ENCODE data around the gene ZNF175.
A peak's percentile ranks its signal among the peaks of the same experiment; 100 is the strongest.

The ZNF175 gene

DNA sequence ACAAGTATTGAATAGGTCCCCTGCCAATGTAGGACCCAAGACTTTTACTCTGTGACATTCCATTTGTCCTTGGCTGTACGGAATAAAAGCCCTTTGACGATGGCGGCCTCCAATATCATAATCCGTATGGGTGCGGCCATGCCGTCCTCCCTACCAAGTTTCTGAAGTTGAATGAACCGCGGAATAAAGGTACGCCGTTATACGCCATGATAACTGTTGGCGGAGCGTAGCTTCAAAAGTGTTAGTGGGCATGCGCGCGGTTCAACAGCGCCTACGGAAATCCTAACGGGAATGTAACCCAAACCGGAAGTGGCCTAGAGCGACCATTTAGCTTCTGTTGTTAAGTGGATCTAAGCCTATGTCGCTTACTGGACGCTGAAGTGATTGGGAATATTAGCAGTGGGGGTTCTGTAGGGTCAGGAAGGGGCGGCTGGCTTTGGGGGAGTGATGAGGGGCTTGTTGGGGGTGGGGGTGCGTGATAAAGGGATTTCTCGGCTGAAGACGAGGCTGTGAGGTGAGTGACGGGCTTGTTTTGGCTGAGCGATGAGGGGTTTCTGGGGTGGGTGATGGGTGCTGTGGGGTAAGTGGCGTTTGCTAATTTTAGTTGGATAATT is at the start of gene ZNF175:
Gene ZNF175, plus strand, starts transcription at position 322 of the 614 bp plus-strand sequence. CDS start 2,047 bp downstream, outside the sequence.
- peak within 1 kb of the TSS; percentile 74 for H3K9ac ChIP-seq (ENCODE audit: low read depth, low read length)
- peaks cover 4% of the 10 kb centered on the region for H3K27me3 ChIP-seq (ENCODE audit: control insufficient read depth, insufficient read depth, low read length)
- peak within 1 kb of the TSS; percentile 86 for H3K4me3 ChIP-seq (ENCODE audit: low read depth, low read length)
- no peaks in the 10 kb centered on the region for H3K4me1 ChIP-seq (ENCODE audit: control insufficient read depth, insufficient read depth, low read length)
- H3K36me3 ChIP-seq (ENCODE audit: control insufficient read depth, insufficient read depth, low read length): peaks cover 9% of the 10 kb centered on the region
- no peaks in the 10 kb centered on the region for H3K9me3 ChIP-seq (ENCODE audit: control insufficient read depth, insufficient read depth, low read length)

DNA sequence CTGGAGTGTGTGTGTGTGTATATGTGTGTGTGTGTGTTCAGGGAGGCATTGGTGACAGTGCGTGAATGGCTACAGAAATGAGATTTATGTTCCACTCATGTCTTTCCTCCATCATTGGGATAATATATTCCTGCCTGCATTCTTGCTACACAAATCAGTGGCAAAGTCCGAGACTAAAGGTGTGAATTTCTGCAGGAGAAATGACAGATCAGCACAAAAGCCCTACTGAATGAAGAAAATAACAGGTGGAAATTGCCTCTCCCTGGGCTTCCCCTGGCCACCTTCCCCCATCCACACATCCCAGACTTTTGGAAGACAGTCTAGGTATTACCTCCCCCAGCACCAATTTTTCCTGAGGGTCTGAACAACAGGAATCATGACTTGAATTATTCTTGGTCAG is 49.7 kb upstream of the ZNF175 start:
- Histone ChIP-seq H3K27me3 (ENCODE audit: control insufficient read depth, insufficient read depth, low read length) (no peaks in the 10 kb centered on the region), H3K4me1 (ENCODE audit: control insufficient read depth, insufficient read depth, low read length) (no peaks in the 10 kb centered on the region), H3K9ac (ENCODE audit: low read depth, low read length) (no peak overlapping the region), H3K36me3 (ENCODE audit: control insufficient read depth, insufficient read depth, low read length) (no peaks in the 10 kb centered on the region), H3K9me3 (ENCODE audit: control insufficient read depth, insufficient read depth, low read length) (no peaks in the 10 kb centered on the region), H3K4me3 (ENCODE audit: low read depth, low read length) (no peak overlapping the region)

DNA sequence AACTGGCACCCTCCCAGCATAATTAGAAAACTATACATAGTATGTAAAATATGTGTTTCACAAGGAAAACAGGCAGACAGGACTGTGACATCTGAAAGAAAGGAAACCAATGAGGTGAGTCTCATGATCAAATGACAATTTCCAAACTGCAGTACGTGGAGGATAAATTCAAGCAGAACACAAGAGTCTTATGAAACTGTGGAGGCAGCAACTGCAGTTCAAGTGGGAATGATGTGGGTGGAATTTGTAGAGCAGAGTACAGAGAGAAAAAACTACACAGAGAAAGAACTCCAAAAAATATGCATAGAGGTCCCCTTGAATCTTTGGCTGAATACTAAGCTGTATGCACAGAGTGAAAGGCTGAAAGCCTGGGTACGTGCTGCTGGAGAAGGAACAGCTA is 49.3 kb upstream of the ZNF175 start:
- H3K9me3 ChIP-seq (ENCODE audit: control insufficient read depth, insufficient read depth, low read length): no peaks in the 10 kb centered on the region
- H3K27me3 ChIP-seq (ENCODE audit: control insufficient read depth, insufficient read depth, low read length): no peaks in the 10 kb centered on the region
- no peaks in the 10 kb centered on the region for H3K36me3 ChIP-seq (ENCODE audit: control insufficient read depth, insufficient read depth, low read length)
- H3K4me3 ChIP-seq (ENCODE audit: low read depth, low read length): no peak overlapping the region
- no peaks in the 10 kb centered on the region for H3K4me1 ChIP-seq (ENCODE audit: control insufficient read depth, insufficient read depth, low read length)
- H3K9ac ChIP-seq (ENCODE audit: low read depth, low read length): no peak overlapping the region

DNA sequence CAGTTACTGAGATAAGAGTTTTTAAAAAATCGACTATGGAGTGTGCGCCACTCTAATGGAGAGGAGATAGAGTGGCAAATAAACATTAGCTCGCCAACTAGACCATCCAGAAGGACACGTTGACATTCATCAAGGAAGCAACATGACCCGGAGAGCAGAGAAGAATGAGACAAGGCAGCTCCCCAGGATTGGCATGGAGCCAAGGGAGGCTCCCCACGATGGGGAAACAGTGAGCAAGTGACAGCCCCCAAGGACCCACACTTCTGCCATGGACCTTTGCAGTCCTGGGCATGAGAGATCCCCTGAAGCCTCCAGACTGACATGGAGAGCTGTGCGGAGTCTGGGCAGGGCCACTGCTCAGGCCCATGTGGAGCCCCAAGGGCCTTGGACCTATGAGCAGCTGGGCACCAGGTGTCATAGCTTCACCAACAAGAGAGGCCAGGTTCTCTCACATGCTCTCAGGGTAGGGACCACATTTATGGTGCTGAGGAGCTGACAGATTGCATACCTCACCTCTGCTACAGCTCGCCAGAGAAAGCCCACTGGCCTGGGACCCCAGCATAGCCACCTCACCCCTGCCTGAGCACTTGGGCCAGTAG is 46.3 kb upstream of the ZNF175 start:
- no peaks in the 10 kb centered on the region for H3K4me1 ChIP-seq (ENCODE audit: control insufficient read depth, insufficient read depth, low read length)
- H3K27me3 ChIP-seq (ENCODE audit: control insufficient read depth, insufficient read depth, low read length): no peaks in the 10 kb centered on the region
- H3K4me3 ChIP-seq (ENCODE audit: low read depth, low read length): no peak overlapping the region
- no peak overlapping the region for H3K9ac ChIP-seq (ENCODE audit: low read depth, low read length)
- no peaks in the 10 kb centered on the region for H3K36me3 ChIP-seq (ENCODE audit: control insufficient read depth, insufficient read depth, low read length)
- no peaks in the 10 kb centered on the region for H3K9me3 ChIP-seq (ENCODE audit: control insufficient read depth, insufficient read depth, low read length)

DNA sequence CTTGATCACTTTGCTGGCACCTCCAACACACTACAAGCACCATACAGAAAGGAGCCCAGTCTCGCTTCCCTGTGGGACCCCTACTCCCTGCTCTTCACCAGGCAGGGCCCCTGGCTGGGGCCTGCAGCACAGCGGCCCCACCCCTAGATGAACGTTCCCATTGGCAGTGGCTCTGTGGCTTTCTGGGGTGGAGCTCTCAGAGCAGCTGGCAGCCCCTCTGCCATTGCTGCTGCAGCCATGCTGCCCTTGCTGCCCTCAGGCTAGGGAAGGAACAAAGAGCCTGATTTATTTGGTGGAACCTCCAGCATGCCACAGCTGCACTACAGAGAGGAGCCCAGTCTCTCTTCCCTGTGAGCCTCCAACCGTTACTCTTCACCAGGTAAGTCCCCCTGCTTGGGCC is 45.4 kb upstream of the ZNF175 start:
- no peaks in the 10 kb centered on the region for H3K9me3 ChIP-seq (ENCODE audit: control insufficient read depth, insufficient read depth, low read length)
- H3K36me3 ChIP-seq (ENCODE audit: control insufficient read depth, insufficient read depth, low read length): no peaks in the 10 kb centered on the region
- H3K27me3 ChIP-seq (ENCODE audit: control insufficient read depth, insufficient read depth, low read length): no peaks in the 10 kb centered on the region
- H3K4me1 ChIP-seq (ENCODE audit: control insufficient read depth, insufficient read depth, low read length): no peaks in the 10 kb centered on the region
- H3K4me3 ChIP-seq (ENCODE audit: low read depth, low read length): no peak overlapping the region
- no peak overlapping the region for H3K9ac ChIP-seq (ENCODE audit: low read depth, low read length)

DNA sequence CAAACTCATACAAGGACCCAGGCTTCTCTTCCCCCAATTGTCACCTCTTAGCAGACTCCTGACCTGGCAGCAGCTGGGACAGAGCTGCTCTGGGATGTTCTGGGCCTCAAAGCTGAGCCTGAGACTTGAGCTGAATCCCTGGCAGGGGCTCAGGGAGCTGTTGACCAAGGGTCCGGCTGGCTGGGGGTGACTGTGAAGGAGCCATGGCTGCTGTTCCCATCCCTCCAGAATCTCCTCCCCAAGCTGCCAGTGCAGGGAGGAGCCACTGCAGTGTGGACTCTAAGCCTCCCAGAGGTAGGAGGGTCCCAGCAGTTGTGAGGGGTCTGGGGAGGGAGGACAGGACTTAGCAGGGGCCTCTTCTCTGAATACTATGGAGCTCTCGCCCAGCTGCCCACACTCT is 41.8 kb upstream of the ZNF175 start:
- Histone ChIP-seq H3K4me3 (ENCODE audit: low read depth, low read length) (no peak overlapping the region), H3K9me3 (ENCODE audit: control insufficient read depth, insufficient read depth, low read length) (no peaks in the 10 kb centered on the region), H3K9ac (ENCODE audit: low read depth, low read length) (no peak overlapping the region), H3K36me3 (ENCODE audit: control insufficient read depth, insufficient read depth, low read length) (no peaks in the 10 kb centered on the region), H3K27me3 (ENCODE audit: control insufficient read depth, insufficient read depth, low read length) (peaks cover 13% of the 10 kb centered on the region), H3K4me1 (ENCODE audit: control insufficient read depth, insufficient read depth, low read length) (peaks cover 2% of the 10 kb centered on the region)

DNA sequence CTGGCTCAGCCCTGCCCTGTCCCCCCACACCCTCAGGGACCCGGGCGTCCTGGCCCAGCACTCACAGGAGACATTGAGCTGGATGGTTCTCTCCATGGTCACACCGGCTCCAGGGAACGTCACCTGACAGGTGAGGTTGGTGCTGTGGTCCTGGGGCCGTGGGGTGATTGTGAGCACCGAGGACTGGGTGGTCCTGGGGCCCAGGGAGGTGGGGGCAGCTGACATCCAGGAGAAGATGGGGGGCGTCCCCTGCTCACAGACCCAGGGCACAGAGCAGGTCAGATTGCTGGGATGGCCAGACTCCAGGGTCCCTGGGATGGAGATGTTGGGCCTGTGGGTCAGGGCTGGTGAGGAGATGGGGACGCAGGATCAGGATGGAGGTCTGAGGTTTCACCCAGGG is 40.5 kb upstream of the ZNF175 start:
- Histone ChIP-seq H3K9me3 (ENCODE audit: control insufficient read depth, insufficient read depth, low read length) (no peaks in the 10 kb centered on the region), H3K27me3 (ENCODE audit: control insufficient read depth, insufficient read depth, low read length) (peaks cover 13% of the 10 kb centered on the region), H3K9ac (ENCODE audit: low read depth, low read length) (no peak overlapping the region), H3K36me3 (ENCODE audit: control insufficient read depth, insufficient read depth, low read length) (no peaks in the 10 kb centered on the region), H3K4me3 (ENCODE audit: low read depth, low read length) (no peak overlapping the region), H3K4me1 (ENCODE audit: control insufficient read depth, insufficient read depth, low read length) (peaks cover 2% of the 10 kb centered on the region)

DNA sequence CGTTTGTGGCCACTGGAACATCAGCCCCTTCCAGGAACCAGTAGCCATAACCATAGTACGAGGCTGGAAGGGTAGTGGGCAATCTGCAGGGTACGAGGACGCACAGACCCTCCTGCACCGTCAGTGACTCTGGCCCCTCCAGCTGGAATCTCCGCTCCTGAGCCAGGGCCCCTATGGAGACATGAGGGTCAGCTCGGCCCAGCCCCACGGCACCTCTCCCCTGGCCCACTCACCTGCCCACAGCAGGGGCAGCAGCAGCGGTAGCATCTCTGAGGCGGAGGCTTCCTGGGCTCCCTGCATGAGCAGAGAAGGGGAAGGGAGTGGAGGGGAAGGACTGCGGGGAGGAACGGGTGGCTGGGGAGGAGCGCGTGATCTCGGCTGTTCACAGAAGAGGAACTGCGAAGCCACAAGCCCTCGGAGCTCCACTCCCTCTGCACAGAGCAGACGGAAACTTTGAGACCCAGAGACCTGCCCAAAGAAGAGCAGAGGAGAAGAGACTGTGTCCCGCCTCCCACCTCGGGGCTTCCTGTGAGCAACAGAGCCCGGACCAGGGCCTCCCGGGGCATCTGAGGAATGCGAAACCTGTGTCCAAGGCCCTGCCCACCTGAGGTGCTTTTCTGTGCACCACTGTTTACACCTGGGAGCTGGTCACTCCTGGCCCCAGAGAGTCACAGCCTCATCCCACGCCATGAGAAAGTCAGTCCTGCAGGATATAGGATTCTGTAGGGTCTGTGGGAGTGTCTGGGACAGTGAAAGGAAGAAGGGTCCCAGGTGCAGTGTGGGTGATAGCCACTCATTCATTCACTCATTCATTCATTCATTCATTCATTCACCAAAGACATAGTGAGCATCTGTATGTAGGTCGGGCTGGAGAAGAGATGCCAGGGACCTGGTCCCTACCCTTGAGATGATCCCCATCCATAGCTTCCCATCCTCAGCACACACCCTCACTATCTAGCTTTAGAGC is 39.5 kb upstream of the ZNF175 start, which contains the start of gene SIGLEC6:
Gene SIGLEC6, minus strand, starts transcription at position 322 of the 967 bp plus-strand sequence. Its CDS starts 22 bp downstream, at position 300.
- Histone ChIP-seq H3K36me3 (ENCODE audit: control insufficient read depth, insufficient read depth, low read length) (no peaks in the 10 kb centered on the region), H3K9ac (ENCODE audit: low read depth, low read length) (no peak within 1 kb of the TSS), H3K4me3 (ENCODE audit: low read depth, low read length) (no peak within 1 kb of the TSS), H3K27me3 (ENCODE audit: control insufficient read depth, insufficient read depth, low read length) (peaks cover 13% of the 10 kb centered on the region), H3K9me3 (ENCODE audit: control insufficient read depth, insufficient read depth, low read length) (no peaks in the 10 kb centered on the region), H3K4me1 (ENCODE audit: control insufficient read depth, insufficient read depth, low read length) (peaks cover 2% of the 10 kb centered on the region)

DNA sequence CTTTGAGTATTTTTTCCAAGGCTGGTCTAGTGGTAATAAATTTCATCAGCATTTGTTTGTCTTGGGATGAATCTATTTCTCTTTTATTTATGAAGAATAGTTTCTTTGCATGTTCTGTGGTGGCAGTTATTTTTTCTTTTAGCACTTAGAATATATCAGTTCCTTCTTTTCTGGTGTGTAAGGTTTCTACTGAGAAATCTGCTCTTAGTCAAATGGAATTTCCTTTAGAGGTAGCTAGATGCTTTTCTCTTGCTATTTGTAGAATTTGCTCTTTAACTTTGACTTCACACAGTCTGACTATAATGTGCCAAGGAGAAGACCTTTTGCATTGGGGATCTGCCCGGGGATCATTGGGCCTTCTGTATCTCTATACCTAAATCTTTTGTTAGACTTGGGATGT is 35.5 kb upstream of the ZNF175 start:
- H3K27me3 ChIP-seq (ENCODE audit: control insufficient read depth, insufficient read depth, low read length): peaks cover 13% of the 10 kb centered on the region
- H3K4me1 ChIP-seq (ENCODE audit: control insufficient read depth, insufficient read depth, low read length): peaks cover 2% of the 10 kb centered on the region

DNA sequence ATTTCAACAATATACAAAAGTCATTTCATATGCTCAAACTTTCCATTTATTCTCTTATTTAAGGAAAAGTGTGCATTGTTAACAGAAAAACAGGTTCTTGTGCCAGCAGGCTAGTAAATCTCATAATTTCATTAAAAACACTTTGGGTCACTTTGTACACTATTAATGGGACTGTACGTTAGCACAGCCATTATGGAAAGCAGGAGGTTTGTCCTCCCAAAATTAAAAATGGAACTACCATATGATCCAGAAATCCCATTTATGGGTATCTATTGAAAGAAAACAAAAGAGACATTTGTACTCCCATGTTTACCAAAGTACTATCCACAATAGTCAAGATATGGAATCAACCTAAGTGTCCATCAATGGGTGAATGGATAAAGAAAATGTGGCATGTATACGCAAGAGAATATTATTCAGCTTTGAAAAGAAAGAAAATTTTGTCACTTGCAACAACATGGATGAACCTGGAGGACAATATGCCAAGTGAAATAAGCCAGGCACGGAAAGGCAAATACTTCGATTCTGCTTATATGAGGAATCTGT is 31.2 kb upstream of the ZNF175 start:
- no peaks in the 10 kb centered on the region for H3K36me3 ChIP-seq (ENCODE audit: control insufficient read depth, insufficient read depth, low read length)

More for the DNA sequence above, 35.5 kb upstream of the ZNF175 start:
- H3K4me3 ChIP-seq (ENCODE audit: low read depth, low read length): no peak overlapping the region
- no peak overlapping the region for H3K9ac ChIP-seq (ENCODE audit: low read depth, low read length)
- H3K9me3 ChIP-seq (ENCODE audit: control insufficient read depth, insufficient read depth, low read length): no peaks in the 10 kb centered on the region
- no peaks in the 10 kb centered on the region for H3K36me3 ChIP-seq (ENCODE audit: control insufficient read depth, insufficient read depth, low read length)

DNA sequence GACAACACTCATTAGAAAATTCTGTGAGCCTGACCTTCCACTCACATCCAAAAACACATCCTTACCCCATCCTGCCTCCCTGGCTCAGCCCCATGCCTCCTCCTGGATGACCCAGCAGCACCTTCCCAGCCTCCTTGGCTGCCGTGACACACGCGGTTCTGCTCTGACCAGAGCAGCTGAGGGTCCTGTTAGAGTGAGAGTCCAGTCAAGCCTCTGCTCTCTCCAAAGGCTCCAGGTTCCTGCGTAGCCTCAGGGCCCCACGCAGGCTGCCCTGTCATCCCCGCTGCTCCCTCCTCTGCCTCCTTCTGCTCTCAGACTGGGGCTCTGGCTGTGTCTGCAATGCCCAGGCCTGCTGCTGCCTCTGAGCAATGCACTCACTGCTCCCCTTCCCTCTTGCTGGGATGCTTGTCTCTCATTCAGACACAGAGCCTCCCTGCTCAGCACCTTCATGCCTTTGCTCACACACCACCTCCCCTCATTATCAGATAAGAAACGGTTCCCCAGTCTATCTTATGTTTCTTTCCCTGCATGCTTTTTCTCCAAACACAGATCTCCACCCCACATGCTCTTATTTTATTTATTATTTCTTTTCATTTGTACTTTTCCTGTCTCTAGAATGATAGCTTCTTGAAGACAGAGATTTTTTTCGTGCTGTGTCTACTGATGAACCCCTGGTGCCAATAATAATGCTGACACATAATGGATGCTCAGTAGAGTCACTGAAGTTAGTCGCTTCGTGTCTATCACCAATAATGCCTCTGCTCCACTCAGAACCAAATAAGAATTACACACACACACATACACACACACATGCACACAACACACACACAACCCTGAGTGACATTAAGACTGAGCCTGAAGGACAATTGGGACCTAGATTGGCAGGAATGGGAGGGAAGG is 29.4 kb upstream of the ZNF175 start:
- Histone ChIP-seq H3K9me3 (ENCODE audit: control insufficient read depth, insufficient read depth, low read length) (no peaks in the 10 kb centered on the region), H3K4me3 (ENCODE audit: low read depth, low read length) (no peak overlapping the region), H3K9ac (ENCODE audit: low read depth, low read length) (no peak overlapping the region), H3K4me1 (ENCODE audit: control insufficient read depth, insufficient read depth, low read length) (no peaks in the 10 kb centered on the region), H3K27me3 (ENCODE audit: control insufficient read depth, insufficient read depth, low read length) (peaks cover 6% of the 10 kb centered on the region), H3K36me3 (ENCODE audit: control insufficient read depth, insufficient read depth, low read length) (no peaks in the 10 kb centered on the region)

More for the DNA sequence above, 31.2 kb upstream of the ZNF175 start:
- no peak overlapping the region for H3K4me3 ChIP-seq (ENCODE audit: low read depth, low read length)
- no peak overlapping the region for H3K9ac ChIP-seq (ENCODE audit: low read depth, low read length)
- H3K9me3 ChIP-seq (ENCODE audit: control insufficient read depth, insufficient read depth, low read length): no peaks in the 10 kb centered on the region
- peaks cover 3% of the 10 kb centered on the region for H3K27me3 ChIP-seq (ENCODE audit: control insufficient read depth, insufficient read depth, low read length)
- no peaks in the 10 kb centered on the region for H3K4me1 ChIP-seq (ENCODE audit: control insufficient read depth, insufficient read depth, low read length)

All from iPS-15b (cell line).